ENCODE measurements around the gene FBXO11.

Gene FBXO11

GRCh38 chr2:47767880-47768609 lies 138.3 kb downstream of the FBXO11 start:
- TF ChIP-seq GATA2 (IDR thresholded peaks at IDR 0.05; ENCODE audit: low read depth, low read length) (no peak), GATA3 (IDR thresholded peaks at IDR 0.05; ENCODE audit: low read depth, low read length) (no peak)

- TF ChIP-seq GATA2 (IDR thresholded peaks at IDR 0.05; ENCODE audit: low read depth, low read length) (no peak), GATA3 (IDR thresholded peaks at IDR 0.05; ENCODE audit: low read depth, low read length) (no peak)
Measured at GRCh38 chr2:47767497-47767844, 138.8 kb downstream of the FBXO11 start.

- TF ChIP-seq GATA2 (IDR thresholded peaks at IDR 0.05; ENCODE audit: low read depth, low read length): peak; percentile 47
- no peak for TF ChIP-seq GATA3 (IDR thresholded peaks at IDR 0.05; ENCODE audit: low read depth, low read length)
Measured at GRCh38 chr2:47751856-47752414, 154.4 kb downstream of the FBXO11 start.

GRCh38 chr2:47747878-47748277 lies 158.4 kb downstream of the FBXO11 start:
- TF ChIP-seq GATA2 (IDR thresholded peaks at IDR 0.05; ENCODE audit: low read depth, low read length) (no peak), GATA3 (IDR thresholded peaks at IDR 0.05; ENCODE audit: low read depth, low read length) (no peak)

- no peak for TF ChIP-seq GATA2 (IDR thresholded peaks at IDR 0.05; ENCODE audit: low read depth, low read length)
- TF ChIP-seq GATA3 (IDR thresholded peaks at IDR 0.05; ENCODE audit: low read depth, low read length): no peak
Measured at GRCh38 chr2:47744074-47744473, 162.2 kb downstream of the FBXO11 start.

GRCh38 chr2:47741637-47742036 lies 164.7 kb downstream of the FBXO11 start:
- TF ChIP-seq GATA3 (IDR thresholded peaks at IDR 0.05; ENCODE audit: low read depth, low read length) (no peak), GATA2 (IDR thresholded peaks at IDR 0.05; ENCODE audit: low read depth, low read length) (no peak)

- TF ChIP-seq GATA2 (IDR thresholded peaks at IDR 0.05; ENCODE audit: low read depth, low read length) (no peak), GATA3 (IDR thresholded peaks at IDR 0.05; ENCODE audit: low read depth, low read length) (no peak)
Measured at GRCh38 chr2:47741101-47741500, 165.2 kb downstream of the FBXO11 start.

All from SH-SY5Y (cell line).